Epidermal melanocyte (primary cell): Measurements from ENCODE around the gene DNER.
A peak's percentile ranks its signal among the peaks of the same experiment; 100 is the strongest.
"Not testable (repeated sequence)": the region's sequence is repeated elsewhere in the genome, so short reads cannot be mapped to it uniquely, and the experiment has no call there.

Experiments
- DNase-seq: peaks from one replicate; pipeline ENCODE4 v3.0.0; 2011; ENCODE audit warnings: low spot score; ENCODE audit not compliant: insufficient read length

The DNER gene

GRCh38 chr2:229718057-229718456 lies 3.7 kb upstream of the DNER start:
- DNase-seq: no peak

- DNase-seq: no peak
Observed at GRCh38 chr2:229715895-229716507, 1.6 kb upstream of the DNER start.

GRCh38 chr2:229714736-229715541 lies 584 bp upstream of the DNER start:
- peak; percentile 53 for DNase-seq

GRCh38 chr2:229713371-229714079 lies 830 bp downstream of the DNER start:
- no peak for DNase-seq

- DNase-seq: no peak
Observed at GRCh38 chr2:229712136-229712535, 2.2 kb downstream of the DNER start.

- DNase-seq: no peak
Observed at GRCh38 chr2:229708335-229708734, 6.0 kb downstream of the DNER start.

- no peak for DNase-seq
Observed at GRCh38 chr2:229703909-229704630, 10.3 kb downstream of the DNER start.

GRCh38 chr2:229701716-229702115 lies 12.6 kb downstream of the DNER start:
- DNase-seq: no peak

- DNase-seq: no peak
Observed at GRCh38 chr2:229701062-229701461, 13.3 kb downstream of the DNER start.

GRCh38 chr2:229695961-229696360 lies 18.4 kb downstream of the DNER start:
- DNase-seq: no peak

GRCh38 chr2:229693845-229694244 lies 20.5 kb downstream of the DNER start:
- not testable (repeated sequence) for DNase-seq

GRCh38 chr2:229691631-229692030 lies 22.7 kb downstream of the DNER start:
- DNase-seq: no peak

GRCh38 chr2:229689307-229689839 lies 25.0 kb downstream of the DNER start:
- DNase-seq: no peak

GRCh38 chr2:229688141-229688540 lies 26.2 kb downstream of the DNER start:
- no peak for DNase-seq

- no peak for DNase-seq
Observed at GRCh38 chr2:229686122-229686919, 28.0 kb downstream of the DNER start.

GRCh38 chr2:229684942-229685562 lies 29.3 kb downstream of the DNER start:
- DNase-seq: no peak

- no peak for DNase-seq
Observed at GRCh38 chr2:229679393-229680125, 34.8 kb downstream of the DNER start.

GRCh38 chr2:229675569-229675968 lies 38.8 kb downstream of the DNER start:
- no peak for DNase-seq

GRCh38 chr2:229674830-229675530 lies 39.4 kb downstream of the DNER start:
- DNase-seq: no peak
